B cell (primary cell): ENCODE results near the gene GORAB.

Source experiments
- EZH2 ChIP-seq: IDR thresholded peaks from 2 replicates; pipeline ENCODE4 v1.6.1; 2012; ENCODE audit warnings: borderline replicate concordance, low read depth, mild to moderate bottlenecking, moderate library complexity, low read length; ENCODE audit not compliant: insufficient read depth, poor library complexity, severe bottlenecking
- TF ChIP-seq, protein P1 (sequence below): fragments of 200-600 bp; IDR thresholded peaks from one replicate; pipeline ENCODE4 v1.8.0; 2022; ENCODE audit warnings: antibody characterized with exemption, mild to moderate bottlenecking

- TF ChIP-seq, protein P1, sequence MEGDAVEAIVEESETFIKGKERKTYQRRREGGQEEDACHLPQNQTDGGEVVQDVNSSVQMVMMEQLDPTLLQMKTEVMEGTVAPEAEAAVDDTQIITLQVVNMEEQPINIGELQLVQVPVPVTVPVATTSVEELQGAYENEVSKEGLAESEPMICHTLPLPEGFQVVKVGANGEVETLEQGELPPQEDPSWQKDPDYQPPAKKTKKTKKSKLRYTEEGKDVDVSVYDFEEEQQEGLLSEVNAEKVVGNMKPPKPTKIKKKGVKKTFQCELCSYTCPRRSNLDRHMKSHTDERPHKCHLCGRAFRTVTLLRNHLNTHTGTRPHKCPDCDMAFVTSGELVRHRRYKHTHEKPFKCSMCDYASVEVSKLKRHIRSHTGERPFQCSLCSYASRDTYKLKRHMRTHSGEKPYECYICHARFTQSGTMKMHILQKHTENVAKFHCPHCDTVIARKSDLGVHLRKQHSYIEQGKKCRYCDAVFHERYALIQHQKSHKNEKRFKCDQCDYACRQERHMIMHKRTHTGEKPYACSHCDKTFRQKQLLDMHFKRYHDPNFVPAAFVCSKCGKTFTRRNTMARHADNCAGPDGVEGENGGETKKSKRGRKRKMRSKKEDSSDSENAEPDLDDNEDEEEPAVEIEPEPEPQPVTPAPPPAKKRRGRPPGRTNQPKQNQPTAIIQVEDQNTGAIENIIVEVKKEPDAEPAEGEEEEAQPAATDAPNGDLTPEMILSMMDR: no peak
- TF ChIP-seq EZH2: no peak
These were observed 13.7 kb upstream of the GORAB start for GRCh38 chr1:170518185-170518834.
